Neuronal stem cell (in vitro differentiated cells): ENCODE data around the gene ATAD3C.
"Not testable (repeated sequence)": the region's sequence is repeated elsewhere in the genome, so short reads cannot be mapped to it uniquely, and the experiment has no call there.

ENCODE experiments used
- DNase-seq: peaks from one replicate; pipeline ENCODE4 v3.0.0-alpha.2; 2013; ENCODE audit warnings: low spot score
- H2AFZ ChIP-seq: one replicate; pipeline ENCODE4 v1.6.1; 2013; ENCODE audit warnings: mild to moderate bottlenecking, low read length, inconsistent platforms
- H2AK5ac ChIP-seq: 2 replicates; pipeline ENCODE4 v1.6.1; 2013; ENCODE audit warnings: low read depth, mild to moderate bottlenecking, inconsistent platforms, low read length, moderate library complexity, mixed read lengths
- H2BK120ac ChIP-seq: 2 replicates; pipeline ENCODE4 v1.6.1; 2013; ENCODE audit warnings: low read depth, mild to moderate bottlenecking, inconsistent platforms, low read length, moderate library complexity, mixed read lengths
- H2BK12ac ChIP-seq: one replicate; pipeline ENCODE4 v1.6.1; 2013; ENCODE audit warnings: low read length, inconsistent platforms
- H2BK15ac ChIP-seq: 2 replicates; pipeline ENCODE4 v1.6.1; 2013; ENCODE audit warnings: mild to moderate bottlenecking, low read length, inconsistent platforms, mixed read lengths
- H2BK5ac ChIP-seq: one replicate; pipeline ENCODE4 v1.6.1; 2013; ENCODE audit warnings: inconsistent platforms, mild to moderate bottlenecking, low read length, moderate library complexity
- H3K14ac ChIP-seq: one replicate; pipeline ENCODE4 v1.6.1; 2013; ENCODE audit warnings: low read length, inconsistent platforms
- H3K18ac ChIP-seq: 2 replicates; pipeline ENCODE4 v1.6.1; 2013; ENCODE audit warnings: low read length, inconsistent platforms
- H3K23ac ChIP-seq: 2 replicates; pipeline ENCODE4 v1.6.1; 2013; ENCODE audit warnings: low read depth, mild to moderate bottlenecking, mixed read lengths, low read length, inconsistent platforms; ENCODE audit not compliant: poor library complexity
- H3K27ac ChIP-seq: replicated peaks from 3 replicates; pipeline ENCODE4 v1.5.1; 2013; ENCODE audit warnings: low read length, inconsistent platforms
- H3K27me3 ChIP-seq, 3 experiments: 2 replicates each; pipeline ENCODE4 v1.6.1; 2013; ENCODE audit warnings: low read length in 3 of 3, mild to moderate bottlenecking in 2 of 3, inconsistent platforms in 1 of 3, low read depth in 1 of 3, mixed read lengths in 1 of 3, moderate library complexity in 1 of 3; ENCODE audit not compliant: control insufficient read depth in 3 of 3, insufficient read depth in 3 of 3
- H3K36me3 ChIP-seq, 2 donors: replicated peaks in 1 of 2; 2 replicates each; pipeline ENCODE4 v1.6.1; 2013; ENCODE audit warnings: low read length in 2 of 2; ENCODE audit not compliant: control insufficient read depth in 2 of 2, insufficient read depth in 2 of 2
- H3K4ac ChIP-seq: 2 replicates; pipeline ENCODE4 v1.6.1; 2013; ENCODE audit warnings: inconsistent platforms, mild to moderate bottlenecking, low read length, moderate library complexity
- H3K4me1 ChIP-seq, 2 donors: 1 replicate in 1 of 2; 2 replicates in 1 of 2; pipeline ENCODE4 v1.6.1; 2013; ENCODE audit warnings: low read length in 2 of 2, low read depth in 1 of 2; ENCODE audit not compliant: control insufficient read depth in 2 of 2, insufficient read depth in 1 of 2
- H3K4me2 ChIP-seq: one replicate; pipeline ENCODE4 v1.6.1; 2013; ENCODE audit warnings: mild to moderate bottlenecking, low read length, inconsistent platforms; ENCODE audit not compliant: insufficient read depth, poor library complexity, severe bottlenecking
- H3K4me3 ChIP-seq, 2 donors: 2 replicates each; pipeline ENCODE4 v1.5.1; 2013; ENCODE audit warnings: low read length in 2 of 2, mild to moderate bottlenecking in 2 of 2, inconsistent platforms in 1 of 2, moderate library complexity in 1 of 2
- H3K79me1 ChIP-seq: one replicate; pipeline ENCODE4 v1.6.1; 2013; ENCODE audit warnings: low read depth, mild to moderate bottlenecking, inconsistent platforms, low read length, moderate library complexity
- H3K9ac ChIP-seq: one replicate; pipeline ENCODE4 v1.6.1; 2013; ENCODE audit warnings: mild to moderate bottlenecking, low read depth, low read length, inconsistent platforms; ENCODE audit not compliant: poor library complexity
- H3K9me3 ChIP-seq, 2 donors: replicated peaks in 1 of 2; 2 replicates each; pipeline versions ENCODE3 to v1.6.1; 2013; ENCODE audit warnings: low read length in 2 of 2, mild to moderate bottlenecking in 2 of 2, inconsistent platforms in 1 of 2, low read depth in 1 of 2, mixed read lengths in 1 of 2, moderate library complexity in 1 of 2; ENCODE audit not compliant: control insufficient read depth in 2 of 2, insufficient read depth in 1 of 2
- H4K8ac ChIP-seq: one replicate; pipeline ENCODE4 v1.6.1; 2013; ENCODE audit warnings: low read depth, mild to moderate bottlenecking, inconsistent platforms, low read length, moderate library complexity
- H4K91ac ChIP-seq: one replicate; pipeline ENCODE4 v1.6.1; 2013; ENCODE audit warnings: low read length, low read depth, mild to moderate bottlenecking, inconsistent platforms; ENCODE audit not compliant: poor library complexity
- WGBS, 2 donors: extraction: QIAGEN DNeasy Blood & Tissue Kit; methylation state at CpG; one replicate each; pipeline ENCODE4 v1.1.7; 2013; ENCODE audit warnings: missing lambda C conversion rate in 2 of 2, mixed read lengths in 1 of 2; ENCODE audit not compliant: insufficient read length in 2 of 2, insufficient replicate concordance in 1 of 2; ENCODE audit errors: extremely low coverage in 2 of 2; 5-methylcytosine and 5-hydroxymethylcytosine counted together

The ATAD3C gene

DNA sequence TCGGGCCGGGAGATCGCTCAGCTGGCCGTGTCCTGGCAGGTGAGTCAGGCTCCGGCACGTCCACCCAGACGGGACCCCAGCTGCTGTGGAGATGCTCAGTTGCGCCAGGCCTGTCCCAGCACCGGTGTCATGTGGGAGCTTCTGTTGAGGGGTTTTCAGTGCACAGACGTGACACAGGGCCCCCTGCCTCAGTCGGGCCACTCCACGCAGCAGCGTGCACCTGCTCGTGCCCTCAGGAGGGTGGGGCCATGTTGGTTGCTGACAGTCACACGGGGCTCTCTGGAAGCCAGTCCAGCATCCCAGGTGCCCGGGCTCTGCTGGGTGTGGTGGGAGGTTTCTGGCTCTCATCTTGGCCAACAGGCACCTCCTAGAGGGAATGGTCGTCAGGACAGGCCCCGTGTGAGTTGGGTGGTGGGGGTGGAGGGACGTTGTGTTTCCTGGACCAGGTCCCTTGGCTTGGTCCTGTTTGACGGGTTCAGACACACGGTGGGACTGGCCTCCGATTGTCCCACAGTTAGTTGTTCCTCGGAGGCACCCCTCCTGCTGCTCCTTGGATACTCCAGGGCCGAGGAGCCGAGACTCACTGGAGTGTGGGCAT lies 41.2 kb downstream of the ATAD3C start:
- Histone ChIP-seq H3K23ac (no peak overlapping the region), H3K27me3 (no peaks in the 10 kb centered on the region), H2AFZ (no peak overlapping the region), H4K8ac (no peak overlapping the region), H3K14ac (no peak overlapping the region), H2BK12ac (no peak overlapping the region), H2BK120ac (no peak overlapping the region), H3K4me3 (no peak overlapping the region), H2AK5ac (no peak overlapping the region), H2BK5ac (no peak overlapping the region), H3K36me3 (peaks cover 28 to 76% of the 10 kb centered on the region in 2 donors), H3K9ac (no peak overlapping the region), H3K27ac (no peak overlapping the region), H2BK15ac (no peak overlapping the region), H3K4ac (no peak overlapping the region), H3K18ac (no peak overlapping the region), H3K79me1 (peaks cover 3% of the 10 kb centered on the region), H3K9me3 (peaks cover 3 to 20% of the 10 kb centered on the region in 2 donors), H4K91ac (no peak overlapping the region), H3K4me1 (no peaks in the 10 kb centered on the region), H3K4me2 (no peak overlapping the region)
- DNase-seq: no peak
- WGBS, 2 donors: no CpG with 5 or more reads among the region's 25 CpGs

DNA sequence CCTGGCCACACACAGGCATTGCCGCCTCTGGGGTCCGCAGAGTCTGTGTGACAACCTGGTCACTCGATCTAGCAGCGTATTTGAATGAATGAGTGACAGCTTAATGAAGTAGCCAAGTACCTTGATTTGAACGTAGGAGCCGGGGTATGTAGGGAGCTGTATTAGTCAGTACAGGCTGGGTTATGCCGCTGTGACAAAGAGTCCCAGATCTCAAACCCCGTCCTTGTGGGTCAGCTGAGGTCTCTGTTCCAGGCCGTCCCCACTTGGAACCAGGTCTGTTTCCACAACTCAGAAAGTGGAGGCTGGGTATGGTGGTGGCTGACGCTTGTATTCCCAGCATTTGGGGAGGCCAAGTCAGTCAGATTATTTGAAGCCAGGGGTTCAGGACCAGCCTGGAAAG lies 42.1 kb downstream of the ATAD3C start:
- no peak overlapping the region for H4K91ac ChIP-seq
- H3K36me3 ChIP-seq: peaks cover 28 to 76% of the 10 kb centered on the region in 2 donors
- H3K23ac ChIP-seq: no peak overlapping the region
- no peak overlapping the region for H3K4ac ChIP-seq
- no CpG with 5 or more reads among the region's 10 CpGs for WGBS, 2 donors
- H3K79me1 ChIP-seq: peaks cover 3% of the 10 kb centered on the region
- no peak overlapping the region for H3K4me2 ChIP-seq
- H2BK5ac ChIP-seq: no peak overlapping the region
- no peaks in the 10 kb centered on the region for H3K4me1 ChIP-seq
- H3K18ac ChIP-seq: no peak overlapping the region
- no peak overlapping the region for H2BK12ac ChIP-seq
- peaks cover 3 to 20% of the 10 kb centered on the region in 2 donors for H3K9me3 ChIP-seq
- H4K8ac ChIP-seq: no peak overlapping the region
- H2AFZ ChIP-seq: no peak overlapping the region
- no peak overlapping the region for H2BK15ac ChIP-seq
- no peak for DNase-seq
- H3K27ac ChIP-seq: no peak overlapping the region
- no peak overlapping the region for H3K9ac ChIP-seq
- no peak overlapping the region for H3K4me3 ChIP-seq
- H2BK120ac ChIP-seq: no peak overlapping the region
- no peaks in the 10 kb centered on the region for H3K27me3 ChIP-seq
- H2AK5ac ChIP-seq: no peak overlapping the region
- no peak overlapping the region for H3K14ac ChIP-seq

DNA sequence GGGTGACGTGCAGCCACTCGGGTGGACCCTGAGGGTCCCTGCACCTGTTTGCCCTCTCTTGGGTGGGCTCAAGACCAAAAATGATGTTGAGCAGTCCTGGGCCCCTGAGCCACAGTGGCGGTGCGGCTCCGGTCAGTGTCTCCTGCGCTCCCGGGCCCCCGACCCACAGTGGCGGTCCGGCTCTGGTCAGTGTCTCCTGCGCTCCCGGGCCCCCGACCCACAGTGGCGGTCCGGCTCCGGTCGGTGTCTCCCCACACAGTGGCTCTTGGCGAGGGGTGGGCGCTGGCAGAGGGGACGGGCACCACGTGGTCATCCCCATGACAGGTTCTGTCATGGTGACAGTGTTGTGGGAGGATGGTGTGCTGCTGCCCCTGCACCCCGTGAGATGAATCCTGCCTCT lies 44.8 kb downstream of the ATAD3C start:
- not testable (repeated sequence) for H3K4ac ChIP-seq, H2BK15ac ChIP-seq, H2BK120ac ChIP-seq, H3K4me1 ChIP-seq, H3K23ac ChIP-seq, H3K4me3 ChIP-seq, H3K18ac ChIP-seq, H4K91ac ChIP-seq, H3K14ac ChIP-seq, H3K4me2 ChIP-seq, H2AFZ ChIP-seq, DNase-seq, H3K9ac ChIP-seq, H4K8ac ChIP-seq, H3K79me1 ChIP-seq, H2BK12ac ChIP-seq, H2BK5ac ChIP-seq, H3K27me3 ChIP-seq, H2AK5ac ChIP-seq, H3K27ac ChIP-seq
- no CpG with 5 or more reads among the region's 22 CpGs for WGBS, 2 donors
- Histone ChIP-seq H3K9me3 (peaks cover 3 to 20% of the 10 kb centered on the region in 2 donors), H3K36me3 (peaks cover 25 to 54% of the 10 kb centered on the region in 2 donors)

DNA sequence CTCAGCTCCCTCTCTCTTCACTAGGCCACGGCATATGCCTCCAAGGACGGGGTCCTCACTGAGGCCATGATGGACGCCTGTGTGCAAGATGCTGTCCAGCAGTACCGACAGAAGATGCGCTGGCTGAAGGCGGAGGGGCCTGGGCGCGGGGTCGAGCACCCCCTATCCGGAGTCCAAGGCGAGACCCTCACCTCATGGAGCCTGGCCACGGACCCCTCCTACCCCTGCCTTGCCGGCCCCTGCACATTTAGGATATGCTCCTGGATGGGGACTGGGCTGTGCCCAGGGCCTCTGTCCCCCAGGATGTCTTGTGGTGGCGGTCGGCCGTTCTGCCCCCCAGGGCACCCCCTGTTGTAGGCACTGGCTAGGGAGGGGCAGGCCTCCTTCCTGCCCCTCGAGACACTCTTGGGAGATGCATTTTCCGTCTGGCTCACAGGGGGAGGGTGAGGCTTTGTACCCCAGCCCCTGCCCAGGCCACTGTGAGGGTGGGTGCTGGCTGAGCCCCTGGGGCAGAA lies 46.0 kb downstream of the ATAD3C start:
- DNase-seq, H3K4me2 ChIP-seq, H4K8ac ChIP-seq, H4K91ac ChIP-seq, H3K27ac ChIP-seq, H2BK12ac ChIP-seq, H2BK120ac ChIP-seq, H3K9ac ChIP-seq, H3K18ac ChIP-seq, H2BK15ac ChIP-seq, H3K23ac ChIP-seq, H3K4me3 ChIP-seq, H2BK5ac ChIP-seq, H3K27me3 ChIP-seq, H3K4me1 ChIP-seq, H3K4ac ChIP-seq, H2AK5ac ChIP-seq, H3K79me1 ChIP-seq, H2AFZ ChIP-seq, H3K14ac ChIP-seq: not testable (repeated sequence)
- no CpG with 5 or more reads among the region's 18 CpGs for WGBS, 2 donors
- H3K9me3 ChIP-seq: peaks cover 3 to 20% of the 10 kb centered on the region in 2 donors
- H3K36me3 ChIP-seq: peaks cover 20 to 43% of the 10 kb centered on the region in 2 donors
